ENCODE data around the gene CMTM1.
"Not testable (repeated sequence)": the region's sequence is repeated elsewhere in the genome, so short reads cannot be mapped to it uniquely, and the experiment has no call there.

Gene CMTM1

GRCh38 chr16:66616592-66616991 lies 50.4 kb downstream of the CMTM1 start:
- peaks cover 11% of the 10 kb centered on the region for H3K36me3 ChIP-seq (ENCODE audit: control insufficient read depth, insufficient read depth, low read length)
- H3K4me1 ChIP-seq (ENCODE audit: control insufficient read depth, insufficient read depth, low read length): peaks cover 18% of the 10 kb centered on the region
- H3K9ac ChIP-seq (ENCODE audit: low read length): no peak overlapping the region
- no peaks in the 10 kb centered on the region for H3K27me3 ChIP-seq (ENCODE audit: control insufficient read depth, insufficient read depth, low read length)
- H3K4me3 ChIP-seq (ENCODE audit: low read length): no peak overlapping the region
- H3K9me3 ChIP-seq (ENCODE audit: control insufficient read depth, low read length): no peaks in the 10 kb centered on the region

- H3K36me3 ChIP-seq (ENCODE audit: control insufficient read depth, insufficient read depth, low read length): peaks cover 15% of the 10 kb centered on the region
- no peak overlapping the region for H3K4me3 ChIP-seq (ENCODE audit: low read length)
- no peak overlapping the region for H3K9ac ChIP-seq (ENCODE audit: low read length)
- H3K9me3 ChIP-seq (ENCODE audit: control insufficient read depth, low read length): no peaks in the 10 kb centered on the region
- peaks cover 18% of the 10 kb centered on the region for H3K4me1 ChIP-seq (ENCODE audit: control insufficient read depth, insufficient read depth, low read length)
- no peaks in the 10 kb centered on the region for H3K27me3 ChIP-seq (ENCODE audit: control insufficient read depth, insufficient read depth, low read length)
Observed at GRCh38 chr16:66617010-66617434, 50.8 kb downstream of the CMTM1 start.

- Histone ChIP-seq H3K36me3 (ENCODE audit: control insufficient read depth, insufficient read depth, low read length) (peaks cover 22% of the 10 kb centered on the region), H3K4me1 (ENCODE audit: control insufficient read depth, insufficient read depth, low read length) (peaks cover 24% of the 10 kb centered on the region), H3K27me3 (ENCODE audit: control insufficient read depth, insufficient read depth, low read length) (no peaks in the 10 kb centered on the region), H3K9me3 (ENCODE audit: control insufficient read depth, low read length) (no peaks in the 10 kb centered on the region), H3K9ac (ENCODE audit: low read length) (no peak overlapping the region), H3K4me3 (ENCODE audit: low read length) (no peak overlapping the region)
Observed at GRCh38 chr16:66617728-66618127, 51.5 kb downstream of the CMTM1 start.

- Histone ChIP-seq H3K9me3 (ENCODE audit: control insufficient read depth, low read length) (no peaks in the 10 kb centered on the region), H3K4me3 (ENCODE audit: low read length) (no peak overlapping the region), H3K4me1 (ENCODE audit: control insufficient read depth, insufficient read depth, low read length) (peaks cover 31% of the 10 kb centered on the region), H3K9ac (ENCODE audit: low read length) (no peak overlapping the region), H3K36me3 (ENCODE audit: control insufficient read depth, insufficient read depth, low read length) (peaks cover 27% of the 10 kb centered on the region), H3K27me3 (ENCODE audit: control insufficient read depth, insufficient read depth, low read length) (no peaks in the 10 kb centered on the region)
Observed at GRCh38 chr16:66618588-66619375, 52.5 kb downstream of the CMTM1 start.

- peaks cover 24% of the 10 kb centered on the region for H3K36me3 ChIP-seq (ENCODE audit: control insufficient read depth, insufficient read depth, low read length)
- H3K4me3 ChIP-seq (ENCODE audit: low read length): no peak overlapping the region
- no peak overlapping the region for H3K9ac ChIP-seq (ENCODE audit: low read length)
- H3K27me3 ChIP-seq (ENCODE audit: control insufficient read depth, insufficient read depth, low read length): no peaks in the 10 kb centered on the region
- H3K4me1 ChIP-seq (ENCODE audit: control insufficient read depth, insufficient read depth, low read length): peaks cover 31% of the 10 kb centered on the region
- no peaks in the 10 kb centered on the region for H3K9me3 ChIP-seq (ENCODE audit: control insufficient read depth, low read length)
Observed at GRCh38 chr16:66619534-66620428, 53.5 kb downstream of the CMTM1 start.

GRCh38 chr16:66620429-66620795 lies 54.2 kb downstream of the CMTM1 start:
- Histone ChIP-seq H3K36me3 (ENCODE audit: control insufficient read depth, insufficient read depth, low read length) (peaks cover 24% of the 10 kb centered on the region), H3K9me3 (ENCODE audit: control insufficient read depth, low read length) (no peaks in the 10 kb centered on the region), H3K4me3 (ENCODE audit: low read length) (no peak overlapping the region), H3K9ac (ENCODE audit: low read length) (no peak overlapping the region), H3K4me1 (ENCODE audit: control insufficient read depth, insufficient read depth, low read length) (peaks cover 31% of the 10 kb centered on the region), H3K27me3 (ENCODE audit: control insufficient read depth, insufficient read depth, low read length) (no peaks in the 10 kb centered on the region)

- no peak overlapping the region for H3K4me3 ChIP-seq (ENCODE audit: low read length)
- H3K27me3 ChIP-seq (ENCODE audit: control insufficient read depth, insufficient read depth, low read length): no peaks in the 10 kb centered on the region
- H3K9ac ChIP-seq (ENCODE audit: low read length): no peak overlapping the region
- H3K36me3 ChIP-seq (ENCODE audit: control insufficient read depth, insufficient read depth, low read length): peaks cover 24% of the 10 kb centered on the region
- H3K9me3 ChIP-seq (ENCODE audit: control insufficient read depth, low read length): no peaks in the 10 kb centered on the region
- peaks cover 31% of the 10 kb centered on the region for H3K4me1 ChIP-seq (ENCODE audit: control insufficient read depth, insufficient read depth, low read length)
Observed at GRCh38 chr16:66621973-66622372, 55.7 kb downstream of the CMTM1 start.

- Histone ChIP-seq H3K36me3 (ENCODE audit: control insufficient read depth, insufficient read depth, low read length) (peaks cover 24% of the 10 kb centered on the region), H3K4me3 (ENCODE audit: low read length) (no peak overlapping the region), H3K9me3 (ENCODE audit: control insufficient read depth, low read length) (no peaks in the 10 kb centered on the region), H3K27me3 (ENCODE audit: control insufficient read depth, insufficient read depth, low read length) (no peaks in the 10 kb centered on the region), H3K4me1 (ENCODE audit: control insufficient read depth, insufficient read depth, low read length) (peaks cover 27% of the 10 kb centered on the region), H3K9ac (ENCODE audit: low read length) (no peak overlapping the region)
Observed at GRCh38 chr16:66622863-66623262, 56.6 kb downstream of the CMTM1 start.

GRCh38 chr16:66623755-66624154 lies 57.5 kb downstream of the CMTM1 start:
- no peak overlapping the region for H3K4me3 ChIP-seq (ENCODE audit: low read length)
- peaks cover 20% of the 10 kb centered on the region for H3K36me3 ChIP-seq (ENCODE audit: control insufficient read depth, insufficient read depth, low read length)
- H3K9me3 ChIP-seq (ENCODE audit: control insufficient read depth, low read length): no peaks in the 10 kb centered on the region
- peaks cover 18% of the 10 kb centered on the region for H3K4me1 ChIP-seq (ENCODE audit: control insufficient read depth, insufficient read depth, low read length)
- no peak overlapping the region for H3K9ac ChIP-seq (ENCODE audit: low read length)
- H3K27me3 ChIP-seq (ENCODE audit: control insufficient read depth, insufficient read depth, low read length): no peaks in the 10 kb centered on the region

- H3K36me3 ChIP-seq (ENCODE audit: control insufficient read depth, insufficient read depth, low read length); H3K27me3 ChIP-seq (ENCODE audit: control insufficient read depth, insufficient read depth, low read length); H3K4me3 ChIP-seq (ENCODE audit: low read length); H3K9me3 ChIP-seq (ENCODE audit: control insufficient read depth, low read length); H3K9ac ChIP-seq (ENCODE audit: low read length): not testable (repeated sequence)
- H3K4me1 ChIP-seq (ENCODE audit: control insufficient read depth, insufficient read depth, low read length): peaks cover 15% of the 10 kb centered on the region
Observed at GRCh38 chr16:66627611-66628378, 61.6 kb downstream of the CMTM1 start.

Data from mucosa of stomach (tissue), 1 donor.